ENCODE results near the gene ZNF132.
"Not testable (repeated sequence)": the region's sequence is repeated elsewhere in the genome, so short reads cannot be mapped to it uniquely, and the experiment has no call there.

The ZNF132 gene

DNA sequence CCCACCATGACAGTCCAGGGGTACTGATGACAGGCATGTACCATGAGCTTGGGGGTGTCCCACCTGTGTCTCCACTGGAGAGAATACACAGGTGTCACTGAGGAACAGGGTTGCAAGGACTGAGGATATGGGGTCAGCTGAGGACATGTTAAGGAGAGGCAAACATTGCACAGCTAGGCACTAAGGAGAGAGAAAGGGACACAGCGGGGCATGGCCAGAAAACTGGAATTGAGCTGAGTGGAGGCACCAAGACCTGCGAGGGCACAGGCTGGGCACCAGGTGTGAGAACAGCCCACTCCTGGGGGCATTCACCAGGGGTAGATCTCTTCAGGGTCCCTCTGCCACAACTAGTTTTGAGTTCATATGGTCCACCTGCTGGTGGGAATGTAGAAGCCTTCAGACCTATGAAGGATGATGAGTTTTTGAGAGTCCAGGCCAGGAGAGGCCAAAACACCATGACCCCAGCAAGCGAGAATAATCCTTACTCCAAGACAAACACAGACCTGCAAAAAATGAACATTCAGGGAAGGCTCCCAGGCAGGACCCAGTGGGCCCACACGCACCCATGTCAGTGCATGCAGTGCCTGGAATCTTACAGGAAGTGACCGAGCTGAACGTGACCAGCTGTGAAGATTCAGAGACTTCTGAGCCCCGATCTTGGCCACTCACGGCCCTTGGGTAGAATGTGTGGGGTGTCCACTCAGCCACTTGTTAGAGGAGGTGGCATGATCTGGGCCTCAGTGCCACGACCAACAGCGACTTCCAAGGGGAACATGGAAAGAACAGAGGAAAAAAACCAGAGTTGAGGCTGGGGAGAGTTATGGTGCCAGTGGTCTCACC, 32.9 kb downstream of the ZNF132 start:
- no peak for DNase-seq

DNA sequence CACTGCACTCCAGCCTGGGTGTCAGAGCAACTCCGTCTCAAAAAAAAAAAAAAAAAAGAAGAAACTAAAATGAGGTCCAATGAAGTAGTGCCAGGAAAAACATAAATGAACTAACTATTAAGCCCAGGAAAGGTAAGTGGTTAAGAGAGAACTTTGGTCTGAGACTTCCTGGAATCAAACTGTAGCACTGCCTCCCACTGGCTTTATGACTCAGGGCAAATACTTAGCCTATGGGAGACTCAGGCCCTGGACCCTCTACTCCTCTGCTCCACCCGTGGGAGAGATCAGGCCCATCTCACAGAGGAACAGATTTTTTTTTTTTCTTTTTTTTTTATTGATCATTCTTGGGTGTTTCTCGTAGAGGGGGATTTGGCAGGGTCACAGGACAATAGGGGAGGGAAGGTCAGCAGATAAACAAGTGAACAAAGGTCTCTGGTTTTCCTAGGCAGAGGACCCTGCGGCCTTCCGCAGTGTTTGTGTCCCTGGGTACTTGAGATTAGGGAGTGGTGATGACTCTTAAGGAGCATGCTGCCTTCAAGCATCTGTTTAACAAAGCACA, 36.0 kb downstream of the ZNF132 start:
- DNase-seq: not testable (repeated sequence)

DNA sequence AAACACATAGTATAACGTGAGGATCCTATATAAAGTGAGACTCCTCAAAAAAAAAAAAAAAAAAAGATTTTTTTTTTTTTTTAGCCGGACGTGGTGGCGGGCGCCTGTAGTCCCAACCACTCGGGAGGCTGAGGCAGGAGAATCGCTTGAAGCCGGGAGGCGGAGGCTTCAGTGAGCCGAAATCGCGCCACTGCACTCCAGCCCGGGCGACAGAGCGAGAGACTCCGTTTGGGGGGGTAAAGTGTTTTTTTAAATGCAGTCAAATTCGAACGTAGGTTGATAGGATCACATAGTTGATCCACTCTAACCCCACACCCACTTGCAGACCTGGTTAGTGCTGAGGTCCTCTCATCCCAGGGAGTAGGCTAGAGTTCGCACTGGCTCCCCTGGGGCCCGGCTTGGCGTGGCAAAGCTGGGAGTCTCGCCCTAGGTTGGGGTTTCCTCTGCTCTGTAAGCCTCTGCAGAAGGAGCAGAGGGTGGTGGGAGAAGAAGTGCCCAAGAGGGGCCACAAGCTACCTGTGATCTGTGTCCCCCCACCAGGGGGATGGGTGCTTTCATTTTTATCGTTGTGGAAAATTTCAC, 38.0 kb downstream of the ZNF132 start:
- DNase-seq: no peak

DNA sequence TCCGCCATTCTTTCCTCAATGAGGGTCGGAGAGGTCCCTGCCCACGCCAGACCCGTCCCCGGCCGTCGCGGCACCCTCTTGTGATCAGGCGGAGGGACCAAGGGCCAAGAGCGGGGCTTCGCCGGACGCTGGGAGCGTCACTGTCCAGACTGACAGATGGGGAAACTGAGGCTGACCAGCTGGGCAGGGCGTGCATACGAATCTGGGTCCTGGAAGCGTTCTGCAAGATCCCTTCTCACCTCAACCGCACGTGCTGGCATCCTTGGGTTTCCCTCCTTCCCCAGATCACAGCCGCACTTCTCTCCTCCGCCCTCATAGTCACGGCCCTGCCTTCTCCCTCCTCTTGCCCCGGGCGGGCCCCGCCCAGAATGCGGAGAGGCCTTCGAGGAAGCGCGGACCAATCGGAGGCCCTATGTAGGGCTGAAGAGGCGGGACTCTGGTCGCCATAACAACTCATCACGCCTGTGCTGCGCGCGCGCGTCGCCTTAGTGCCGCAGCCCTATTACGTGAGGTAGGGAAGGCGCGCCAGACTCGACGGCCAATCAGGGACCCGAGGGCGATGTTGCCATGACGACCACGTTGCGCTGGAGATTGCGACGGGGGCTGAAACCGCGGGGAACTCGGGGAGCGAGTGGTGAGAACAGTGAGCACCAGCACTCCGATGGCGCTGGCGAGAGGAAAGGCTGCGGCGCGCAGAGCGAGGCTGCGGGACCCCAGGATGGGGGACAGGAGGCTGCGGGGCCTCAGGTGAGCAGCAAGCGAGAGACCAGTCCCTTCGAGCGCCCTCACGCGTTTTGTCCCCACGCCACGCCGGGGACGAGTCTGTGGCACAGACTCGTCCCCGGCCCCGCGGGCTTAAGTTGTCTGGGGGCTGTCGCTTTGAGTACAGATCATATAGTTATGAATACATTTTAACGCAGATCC, 38.8 kb downstream of the ZNF132 start:
- peak; percentile 100 for DNase-seq

DNA sequence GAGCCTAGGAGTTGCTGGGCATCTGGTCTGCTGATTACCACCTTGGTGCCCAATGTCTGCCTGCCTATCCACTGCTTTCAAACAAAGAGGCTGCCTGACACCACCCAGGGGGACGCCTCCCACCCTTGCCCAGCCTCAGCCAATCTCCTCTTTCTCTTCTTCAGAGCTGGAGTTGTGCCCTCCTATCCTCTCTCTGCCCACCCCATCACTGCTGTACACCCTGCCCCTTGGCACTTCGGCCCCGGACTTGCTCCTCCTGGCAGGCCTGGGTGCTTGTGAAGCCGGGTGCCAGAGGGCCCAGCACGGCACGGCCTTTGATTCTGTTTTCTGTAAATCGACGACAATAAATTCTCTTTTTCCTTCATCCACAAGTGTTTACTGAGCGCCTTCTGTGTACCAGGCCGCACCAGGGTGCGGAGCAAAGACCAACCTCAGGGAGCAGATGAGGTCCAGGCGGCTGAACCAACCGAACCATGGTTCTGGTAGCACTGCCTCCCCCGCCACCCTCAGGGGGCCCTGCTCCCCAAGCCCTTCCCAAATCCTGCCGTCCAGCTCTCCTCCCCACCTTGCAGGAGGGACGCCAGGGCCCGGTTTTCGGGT, 39.5 kb downstream of the ZNF132 start:
- DNase-seq: no peak

DNA sequence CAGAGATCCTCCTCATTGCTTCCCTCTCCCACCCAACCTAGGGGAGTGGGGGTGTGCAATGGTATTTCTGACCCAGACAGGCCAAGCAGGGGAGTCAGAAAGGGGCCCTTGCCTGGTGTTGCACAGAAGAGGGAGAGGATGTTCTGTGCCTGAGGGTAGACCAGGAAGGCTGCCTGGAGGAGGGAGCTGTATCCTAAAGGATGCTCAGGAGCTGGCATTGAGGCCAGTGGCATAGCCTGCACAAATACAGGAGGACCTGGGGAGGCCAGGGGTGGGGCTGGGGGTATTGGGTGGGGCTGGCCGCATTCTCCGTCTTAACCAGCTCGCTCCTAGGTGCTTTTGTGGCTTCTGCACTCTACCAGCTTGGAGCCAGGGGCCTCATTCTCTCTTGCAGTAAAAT, 40.0 kb downstream of the ZNF132 start:
- DNase-seq: no peak

DNA sequence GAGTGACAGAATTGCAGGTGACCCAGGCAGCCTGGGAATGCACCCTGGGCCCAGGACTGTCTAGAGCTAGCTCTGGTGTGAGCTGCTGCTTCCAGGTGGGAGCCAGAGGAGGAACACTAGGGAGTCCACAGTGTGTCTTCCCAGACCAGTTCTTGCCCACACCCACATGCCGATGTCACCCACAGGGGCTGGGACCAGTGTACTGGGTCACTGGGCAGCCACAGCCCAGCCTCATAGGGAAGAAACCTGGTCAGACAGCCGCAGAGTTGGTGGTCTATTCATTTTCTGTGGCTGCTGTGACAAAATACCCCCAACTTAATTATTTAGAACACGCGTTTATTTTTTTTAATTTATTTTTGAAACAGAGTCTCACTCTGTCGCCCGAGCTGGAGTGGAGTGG, 41.4 kb downstream of the ZNF132 start:
- DNase-seq: no peak

DNA sequence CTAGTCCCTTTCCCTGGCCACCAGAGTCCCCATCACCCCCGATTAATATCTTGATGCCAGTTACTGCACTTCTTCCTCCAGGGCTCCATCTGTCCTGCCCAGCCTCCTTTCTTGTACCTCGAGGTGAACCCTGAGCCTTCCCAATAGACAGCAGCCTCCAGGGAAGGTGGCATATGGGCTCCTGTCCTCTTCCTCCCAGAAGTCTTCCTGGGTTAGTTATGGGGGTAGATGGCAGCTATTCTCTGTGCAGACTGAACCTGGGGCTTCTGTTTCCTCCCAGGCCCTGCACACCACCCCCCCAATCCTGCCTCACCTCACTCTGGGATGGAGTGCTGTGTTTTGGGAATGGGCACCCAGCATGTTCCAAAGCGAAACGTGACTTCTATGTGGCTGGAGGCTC, 41.9 kb downstream of the ZNF132 start:
- no peak for DNase-seq

DNA sequence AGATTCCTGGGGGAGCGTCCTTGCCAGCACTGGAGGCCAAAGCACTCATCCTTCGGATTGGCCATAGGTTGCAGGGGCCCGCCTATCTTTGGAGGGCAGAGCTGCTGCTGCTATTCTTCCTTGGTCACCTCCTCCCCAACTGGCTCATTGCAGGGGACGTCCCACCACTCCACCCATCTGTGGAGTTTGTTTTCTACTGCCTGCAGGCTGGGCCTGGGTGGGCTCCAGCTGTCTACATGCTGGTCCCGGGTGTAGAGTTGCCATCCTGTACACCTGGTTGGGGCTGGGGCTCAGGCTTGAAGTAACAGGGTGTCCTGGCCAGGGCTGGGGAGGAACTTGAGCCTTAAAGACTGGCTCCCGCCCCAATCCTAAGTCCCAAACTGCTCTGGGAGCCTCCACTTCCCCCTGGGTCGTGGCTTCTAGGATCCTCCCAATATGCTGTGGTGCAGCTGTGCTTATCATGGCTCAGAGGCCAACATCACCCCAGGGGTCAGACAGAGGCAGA, 42.4 kb downstream of the ZNF132 start:
- DNase-seq: no peak

DNA sequence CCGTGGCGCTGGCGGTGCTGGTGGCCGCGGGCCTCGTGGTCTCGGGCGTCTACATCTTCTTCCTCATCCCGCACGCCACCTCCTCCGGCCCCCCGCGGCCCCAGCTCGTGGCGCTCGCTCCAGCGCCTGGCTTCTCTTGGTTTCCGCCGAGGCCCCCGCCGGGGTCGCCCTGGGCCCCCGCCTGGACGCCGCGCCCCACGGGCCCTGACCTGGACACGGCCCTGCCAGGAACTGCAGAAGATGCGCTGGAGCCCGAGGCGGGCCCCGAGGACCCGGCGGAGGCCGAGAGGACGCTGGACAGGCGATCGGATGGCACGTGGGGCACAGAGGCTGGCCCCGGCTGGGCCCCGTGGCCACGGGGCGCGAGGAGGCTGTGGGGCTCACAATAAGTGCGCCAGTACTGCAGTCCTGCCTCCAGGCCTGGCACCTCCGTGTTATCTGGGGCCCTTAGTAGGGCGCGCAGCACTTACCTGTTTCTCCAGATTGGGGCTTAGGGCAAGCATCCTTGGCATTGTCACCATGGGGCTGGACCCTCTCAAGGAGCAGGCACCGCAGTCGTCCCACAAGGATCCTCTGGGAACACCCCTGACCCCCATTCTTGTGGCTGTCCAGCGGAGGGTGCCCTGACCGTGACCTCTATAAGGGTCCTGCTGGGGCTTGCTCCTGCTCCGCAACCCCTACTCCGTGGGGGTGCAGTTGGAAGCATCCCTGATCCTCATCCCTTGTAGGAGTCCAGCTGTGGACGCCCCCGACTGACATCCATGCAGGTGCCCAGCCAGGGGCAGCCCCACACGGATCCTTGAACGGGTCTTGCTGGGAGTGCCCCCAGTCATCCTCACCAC, 43.0 kb downstream of the ZNF132 start:
- DNase-seq: no peak

DNA sequence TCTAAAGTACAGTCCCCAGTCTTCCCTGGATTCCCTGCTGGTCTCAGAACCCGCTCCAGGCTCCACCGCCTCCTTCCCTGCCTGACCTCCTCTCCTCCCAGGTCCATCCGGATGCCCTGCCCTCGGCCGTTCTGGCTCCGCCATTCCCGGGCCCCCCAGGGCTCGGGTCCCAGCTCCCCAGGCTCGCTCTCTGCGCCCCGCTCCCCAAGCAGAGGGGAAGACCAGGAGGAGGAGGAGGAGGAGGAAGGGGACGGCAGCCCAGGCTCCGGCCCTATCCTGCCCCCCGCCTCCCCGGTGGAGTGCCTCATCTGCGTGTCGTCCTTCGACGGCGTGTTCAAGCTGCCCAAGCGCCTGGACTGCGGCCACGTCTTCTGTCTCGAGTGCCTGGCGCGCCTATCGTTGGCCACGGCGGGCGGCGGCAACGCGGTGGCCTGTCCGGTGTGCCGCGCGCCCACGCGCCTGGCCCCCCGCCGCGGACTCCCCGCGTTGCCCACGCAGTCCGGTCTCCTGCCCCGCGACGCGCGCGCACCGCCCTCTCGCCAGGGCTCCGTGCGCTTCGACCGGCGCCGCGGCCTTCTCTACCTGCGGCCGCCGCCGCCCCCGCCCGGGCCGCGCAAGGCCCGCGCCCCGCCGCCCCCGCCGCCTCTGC, 43.9 kb downstream of the ZNF132 start:
- DNase-seq: no peak

DNA sequence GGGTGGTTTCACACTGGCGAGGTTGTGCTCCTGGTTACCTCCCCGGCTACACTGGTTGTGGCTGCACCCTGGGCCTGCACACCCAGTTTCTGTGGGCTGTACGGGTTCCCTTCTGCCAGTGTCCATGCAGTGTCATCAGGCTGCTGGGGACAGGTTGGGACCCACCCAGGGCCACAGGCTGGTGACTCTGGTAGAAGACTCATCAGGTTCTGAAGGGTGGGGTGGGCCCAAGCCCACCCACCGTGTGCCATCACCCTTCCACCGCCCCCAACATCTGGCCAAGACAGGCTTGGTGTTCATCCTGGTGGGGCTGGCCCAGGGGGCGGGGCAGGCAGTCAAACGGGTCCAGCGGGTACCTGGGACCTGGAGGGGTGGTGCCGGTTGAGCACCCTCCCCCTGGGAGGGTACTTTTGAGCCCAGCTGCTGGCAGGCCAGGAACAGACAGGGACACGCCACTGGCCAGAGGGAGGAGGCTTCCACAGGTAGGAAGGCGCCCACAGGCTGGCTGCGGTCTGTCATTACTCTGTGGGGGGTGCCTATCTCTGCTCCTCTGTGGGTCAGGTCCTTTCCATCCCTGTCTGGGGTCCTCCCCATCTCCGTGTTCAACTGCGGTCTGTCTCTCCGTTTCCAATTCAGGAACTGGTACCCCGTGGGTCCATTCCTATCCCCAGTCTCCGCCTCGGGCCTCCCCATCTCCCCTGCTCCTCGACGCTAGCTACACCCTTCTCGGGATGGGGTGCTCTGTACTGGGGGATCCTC, 44.6 kb downstream of the ZNF132 start, which contains the start of gene RNF225:
RNF225 (plus strand) TSS at position 437 of the 759 bp plus-strand sequence. CDS start 434 bp downstream, outside the sequence.
- no peak for DNase-seq

DNA sequence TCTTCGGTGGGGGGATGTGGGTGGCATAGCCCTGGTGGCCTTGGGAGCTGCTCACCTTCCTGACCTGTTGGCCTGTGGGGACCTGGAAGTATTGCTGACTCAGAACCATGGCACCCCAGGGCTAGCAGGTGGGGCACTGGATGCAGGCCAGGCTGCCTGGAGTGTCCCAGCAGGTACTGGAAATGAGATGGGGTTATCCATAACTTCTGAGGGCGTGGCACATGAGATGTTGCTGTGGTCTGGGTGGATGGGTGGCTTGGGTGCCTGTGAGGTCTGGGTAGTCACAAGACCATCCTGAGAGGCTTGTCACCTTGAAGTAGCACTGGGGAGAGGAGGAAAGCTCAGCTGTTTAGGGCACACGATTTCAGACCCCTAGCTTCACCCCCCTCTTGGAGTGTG, 45.1 kb downstream of the ZNF132 start:
- DNase-seq: no peak

DNA sequence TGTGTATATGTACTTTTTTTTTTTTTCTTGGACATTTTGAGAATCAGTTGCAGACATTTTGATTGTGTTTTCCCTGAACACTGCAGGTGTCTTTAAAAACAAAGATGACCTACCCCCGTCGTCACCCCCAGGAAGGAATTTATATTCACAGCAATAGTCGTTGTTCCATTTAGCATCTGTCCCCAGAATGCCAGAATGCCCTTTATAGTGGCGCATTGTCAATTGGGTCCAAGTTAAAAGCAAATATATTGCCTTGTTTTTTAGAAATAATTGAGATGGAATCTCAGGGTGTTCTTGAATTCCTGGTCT, 46.3 kb downstream of the ZNF132 start:
- no peak for DNase-seq

DNA sequence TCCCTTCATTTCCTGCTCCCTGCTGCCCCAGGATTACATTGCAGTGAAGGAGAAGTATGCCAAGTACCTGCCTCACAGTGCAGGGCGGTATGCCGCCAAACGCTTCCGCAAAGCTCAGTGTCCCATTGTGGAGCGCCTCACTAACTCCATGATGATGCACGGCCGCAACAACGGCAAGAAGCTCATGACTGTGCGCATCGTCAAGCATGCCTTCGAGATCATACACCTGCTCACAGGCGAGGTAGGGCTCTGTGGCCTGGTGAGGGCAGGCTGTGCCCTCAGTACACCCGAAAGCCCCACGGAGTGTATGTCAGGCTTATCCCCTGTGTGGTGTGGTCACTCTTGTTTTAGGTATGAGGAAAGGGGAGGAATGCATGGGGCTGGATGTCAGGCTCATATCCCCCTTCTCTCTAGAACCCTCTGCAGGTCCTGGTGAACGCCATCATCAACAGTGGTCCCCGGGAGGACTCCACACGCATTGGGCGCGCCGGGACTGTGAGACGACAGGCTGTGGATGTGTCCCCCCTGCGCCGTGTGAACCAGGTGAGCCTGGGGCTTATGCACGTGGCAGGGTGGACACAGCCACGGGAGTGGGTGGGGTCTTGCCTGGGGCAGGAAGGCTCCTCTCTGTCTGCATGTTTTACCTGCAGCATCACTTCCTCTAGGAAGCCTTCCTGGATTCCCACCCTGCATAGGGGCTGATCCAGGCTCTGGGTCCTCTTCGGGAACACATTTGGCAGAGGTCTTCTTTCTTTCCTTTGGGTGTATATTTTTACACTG, 46.8 kb downstream of the ZNF132 start:
- no peak for DNase-seq

DNA sequence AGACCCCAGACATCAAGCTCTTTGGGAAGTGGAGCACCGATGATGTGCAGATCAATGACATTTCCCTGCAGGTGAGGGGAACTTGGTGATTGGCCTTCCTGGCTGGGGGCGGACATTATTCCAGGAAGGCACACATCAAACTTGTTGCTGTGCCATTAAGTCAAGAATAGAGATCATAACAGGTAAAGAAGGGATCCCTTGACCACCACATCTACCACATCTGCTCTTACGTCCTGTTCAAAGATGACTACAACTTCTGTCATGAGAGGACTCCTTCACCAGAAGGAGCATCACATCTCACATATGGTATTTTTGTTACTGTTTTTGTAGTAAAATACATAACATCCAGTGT, 51.8 kb downstream of the ZNF132 start:
- DNase-seq: no peak

DNA sequence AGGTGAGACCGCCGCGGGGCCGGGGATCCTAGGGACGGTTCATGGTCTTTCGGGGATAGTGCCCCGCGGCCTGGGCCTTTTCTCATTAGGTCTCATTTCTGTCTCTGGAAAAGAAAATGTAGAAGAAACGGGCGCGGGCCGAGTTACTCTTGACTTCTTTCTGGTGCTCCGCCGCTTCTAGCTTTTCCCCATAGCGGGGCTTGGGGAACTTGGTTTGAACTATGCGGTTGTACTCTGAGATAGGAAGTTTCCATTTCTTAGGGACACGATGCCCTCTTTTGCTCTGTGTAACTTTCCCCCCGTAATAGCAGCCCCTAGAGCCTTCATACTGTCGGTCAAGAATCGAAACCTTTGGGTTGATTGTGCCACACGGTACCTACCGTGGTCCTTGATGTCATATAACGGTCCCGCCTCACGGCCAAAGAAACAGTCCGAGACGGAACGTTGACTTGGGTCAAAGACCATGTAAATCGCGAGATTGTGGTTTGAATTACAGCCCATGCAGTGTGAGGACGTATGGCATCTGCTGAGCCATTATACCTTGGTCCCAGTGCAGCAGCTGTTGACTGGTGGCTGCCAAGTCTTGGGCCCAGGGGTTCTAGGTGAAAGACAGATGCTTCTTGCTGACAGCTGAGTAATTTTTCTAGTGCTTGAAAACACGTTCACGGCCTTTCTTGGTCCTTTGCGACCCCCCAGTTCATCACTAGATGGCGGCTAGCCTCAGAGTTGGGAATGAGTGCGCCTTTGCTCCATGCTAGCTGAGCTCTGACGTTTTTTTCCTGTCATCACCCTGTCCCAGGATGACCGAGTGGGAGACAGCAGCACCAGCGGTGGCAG, 52.4 kb downstream of the ZNF132 start:
- DNase-seq: no peak

DNA sequence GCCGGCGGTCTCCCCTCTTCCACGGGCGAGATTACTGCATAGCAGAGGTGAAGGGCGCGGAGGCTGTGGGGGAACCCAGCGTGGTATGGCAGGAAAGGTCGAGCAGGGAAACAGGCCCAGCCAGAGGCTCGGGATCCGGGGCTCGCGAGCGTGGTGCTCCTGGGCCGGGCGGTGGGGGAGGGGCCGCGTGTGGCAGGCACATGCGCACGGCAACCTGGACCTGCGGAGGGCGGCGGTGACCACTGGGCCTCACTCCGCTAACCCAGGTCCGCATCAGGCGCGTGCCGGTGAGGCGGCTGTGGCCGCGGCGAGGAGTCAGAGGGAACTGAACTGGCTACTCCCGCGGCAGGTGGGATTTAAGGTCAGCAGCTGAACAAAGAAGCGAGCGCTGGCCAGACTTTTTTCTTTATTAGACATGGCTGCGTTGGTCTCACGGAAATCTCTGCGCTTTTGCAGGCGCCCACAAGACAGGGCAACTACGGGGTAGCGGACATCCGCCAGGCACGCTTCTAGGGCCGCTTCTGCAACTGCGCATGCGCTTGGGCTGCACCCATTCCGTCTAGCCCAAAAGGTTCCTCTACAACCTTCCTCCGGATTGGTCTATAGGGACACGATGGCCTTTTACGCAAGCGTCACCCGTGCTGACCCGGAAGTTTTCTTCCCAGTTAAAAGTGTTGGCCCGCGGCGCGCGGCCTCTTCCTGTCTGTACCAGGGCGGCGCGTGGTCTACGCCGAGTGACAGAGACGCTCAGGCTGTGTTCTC, 53.2 kb downstream of the ZNF132 start, which contains the start of gene RPS5:
RPS5 (plus strand) TSS at position 694 of the 762 bp plus-strand sequence. CDS start 869 bp downstream, outside the sequence.
- DNase-seq: peak; percentile 94

All from effector CD4-positive, alpha-beta T cell (primary cell).